ENCODE results near the gene ABHD3. TPM values are rescaled to one million over a fixed set of nuclear protein-coding genes. Genes with fewer than 3 reads are reported as not detected.
A peak's percentile ranks its signal among the peaks of the same experiment; 100 is the strongest.

The ABHD3 gene, protein sequence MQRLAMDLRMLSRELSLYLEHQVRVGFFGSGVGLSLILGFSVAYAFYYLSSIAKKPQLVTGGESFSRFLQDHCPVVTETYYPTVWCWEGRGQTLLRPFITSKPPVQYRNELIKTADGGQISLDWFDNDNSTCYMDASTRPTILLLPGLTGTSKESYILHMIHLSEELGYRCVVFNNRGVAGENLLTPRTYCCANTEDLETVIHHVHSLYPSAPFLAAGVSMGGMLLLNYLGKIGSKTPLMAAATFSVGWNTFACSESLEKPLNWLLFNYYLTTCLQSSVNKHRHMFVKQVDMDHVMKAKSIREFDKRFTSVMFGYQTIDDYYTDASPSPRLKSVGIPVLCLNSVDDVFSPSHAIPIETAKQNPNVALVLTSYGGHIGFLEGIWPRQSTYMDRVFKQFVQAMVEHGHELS
- polyA plus RNA-seq (2012; ENCODE audit: insufficient read depth, insufficient read length, low read depth) = 3.6 TPM

DNA sequence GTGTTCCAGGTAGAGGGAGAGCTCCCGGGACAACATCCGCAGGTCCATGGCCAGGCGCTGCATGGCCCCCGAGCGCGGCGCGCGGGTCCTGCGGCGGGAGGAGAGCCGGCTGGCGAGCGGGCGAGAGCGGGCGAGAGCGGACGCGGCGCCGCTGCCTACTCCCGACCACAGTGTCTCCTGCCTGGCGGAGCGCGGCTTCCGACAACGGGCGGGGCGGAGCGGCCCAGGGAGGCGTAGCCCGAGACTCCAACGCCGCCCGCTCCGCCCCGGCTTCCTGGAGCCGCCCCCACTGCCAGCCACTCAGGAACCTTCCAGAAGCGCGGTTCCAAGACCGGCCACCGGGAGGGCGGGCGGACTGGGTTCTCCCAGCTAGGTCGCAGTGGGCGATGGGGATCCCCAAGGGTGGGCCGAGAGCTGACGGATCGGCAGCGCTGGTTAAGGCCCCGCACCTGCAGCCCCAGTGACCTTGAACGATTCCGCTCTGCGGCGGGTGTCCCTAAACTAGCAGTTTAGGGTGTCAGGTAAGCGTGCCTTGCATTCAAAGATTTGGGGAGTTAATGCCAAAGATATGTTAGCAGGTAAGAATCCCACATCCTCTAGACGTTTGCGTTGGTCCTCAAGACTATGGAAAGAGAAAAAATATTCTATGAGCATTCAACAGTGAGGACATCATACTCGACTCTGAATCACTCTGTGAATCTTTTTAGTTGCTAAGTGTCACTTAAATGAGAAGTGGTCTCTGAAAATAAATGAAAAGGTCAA lies at the start of gene ABHD3:
TSS of gene ABHD3 (minus strand) at position 172 of the 762 bp plus-strand sequence. CDS start at position 63, 109 bp downstream.
- TF ChIP-seq, protein P1, sequence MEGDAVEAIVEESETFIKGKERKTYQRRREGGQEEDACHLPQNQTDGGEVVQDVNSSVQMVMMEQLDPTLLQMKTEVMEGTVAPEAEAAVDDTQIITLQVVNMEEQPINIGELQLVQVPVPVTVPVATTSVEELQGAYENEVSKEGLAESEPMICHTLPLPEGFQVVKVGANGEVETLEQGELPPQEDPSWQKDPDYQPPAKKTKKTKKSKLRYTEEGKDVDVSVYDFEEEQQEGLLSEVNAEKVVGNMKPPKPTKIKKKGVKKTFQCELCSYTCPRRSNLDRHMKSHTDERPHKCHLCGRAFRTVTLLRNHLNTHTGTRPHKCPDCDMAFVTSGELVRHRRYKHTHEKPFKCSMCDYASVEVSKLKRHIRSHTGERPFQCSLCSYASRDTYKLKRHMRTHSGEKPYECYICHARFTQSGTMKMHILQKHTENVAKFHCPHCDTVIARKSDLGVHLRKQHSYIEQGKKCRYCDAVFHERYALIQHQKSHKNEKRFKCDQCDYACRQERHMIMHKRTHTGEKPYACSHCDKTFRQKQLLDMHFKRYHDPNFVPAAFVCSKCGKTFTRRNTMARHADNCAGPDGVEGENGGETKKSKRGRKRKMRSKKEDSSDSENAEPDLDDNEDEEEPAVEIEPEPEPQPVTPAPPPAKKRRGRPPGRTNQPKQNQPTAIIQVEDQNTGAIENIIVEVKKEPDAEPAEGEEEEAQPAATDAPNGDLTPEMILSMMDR (IDR thresholded peaks at IDR 0.05; ENCODE audit: low read depth, low read length) = no peak
- Histone ChIP-seq H3K9me3 (no peaks in the 10 kb centered on the region), H3K27me3 (no peaks in the 10 kb centered on the region), H3K36me3 (no peaks in the 10 kb centered on the region), H3K4me1 (no peaks in the 10 kb centered on the region), H3K4me3 (ENCODE audit: low read depth, low read length) (peak within 1 kb of the TSS; percentile 75)
- DNase-seq = peak; percentile 85

DNA sequence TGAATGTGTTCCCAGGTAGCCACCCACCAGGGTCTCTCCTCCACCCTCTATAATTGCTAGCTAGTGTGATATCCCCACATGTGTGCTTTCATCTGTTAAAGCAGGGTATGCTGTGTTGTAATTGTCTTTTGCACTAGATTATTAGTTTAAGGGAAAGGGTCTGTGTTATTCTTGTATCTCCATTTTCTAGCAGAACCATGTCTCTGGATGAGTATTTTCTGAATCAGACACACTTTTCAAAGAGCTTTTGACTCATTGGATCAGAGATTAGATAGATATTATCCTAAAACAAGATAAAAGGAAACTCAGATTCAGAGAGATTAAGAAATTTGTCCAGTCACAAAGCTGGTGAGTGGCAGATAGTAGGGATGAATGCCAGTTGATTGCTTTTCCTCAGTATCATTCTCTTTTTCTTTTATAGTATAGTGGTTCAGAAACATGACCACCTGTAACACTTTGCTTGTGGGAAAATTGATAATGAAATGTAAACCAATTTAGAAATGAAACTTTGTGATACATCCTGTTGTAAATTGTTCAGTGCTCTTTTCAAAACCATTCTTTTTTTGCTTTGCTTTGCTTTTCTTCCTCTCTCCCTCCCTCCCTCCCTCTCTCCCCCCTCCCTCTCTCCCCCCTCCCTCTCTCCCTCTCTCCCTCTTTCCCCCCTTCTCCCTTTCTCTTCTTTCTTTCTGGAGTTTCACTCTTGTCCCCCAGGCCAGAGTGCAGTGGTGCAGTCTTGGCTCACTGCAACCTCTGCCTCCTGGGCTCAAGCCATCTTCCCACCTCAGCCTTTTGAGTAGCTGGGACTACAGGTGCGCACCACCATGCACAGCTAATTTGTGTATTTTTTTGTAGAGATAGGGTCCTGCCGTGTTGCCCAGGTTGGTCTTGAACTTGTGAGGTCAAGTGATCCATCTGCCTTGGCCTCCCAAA lies 43.5 kb upstream of the ABHD3 start:
- Histone ChIP-seq H3K36me3 (no peaks in the 10 kb centered on the region), H3K4me1 (peaks cover 2% of the 10 kb centered on the region), H3K9me3 (no peaks in the 10 kb centered on the region), H3K27me3 (no peaks in the 10 kb centered on the region), H3K4me3 (ENCODE audit: low read depth, low read length) (no peak overlapping the region)
- DNase-seq = no peak
- TF ChIP-seq, protein P1 (IDR thresholded peaks at IDR 0.05; ENCODE audit: low read depth, low read length) = no peak

DNA sequence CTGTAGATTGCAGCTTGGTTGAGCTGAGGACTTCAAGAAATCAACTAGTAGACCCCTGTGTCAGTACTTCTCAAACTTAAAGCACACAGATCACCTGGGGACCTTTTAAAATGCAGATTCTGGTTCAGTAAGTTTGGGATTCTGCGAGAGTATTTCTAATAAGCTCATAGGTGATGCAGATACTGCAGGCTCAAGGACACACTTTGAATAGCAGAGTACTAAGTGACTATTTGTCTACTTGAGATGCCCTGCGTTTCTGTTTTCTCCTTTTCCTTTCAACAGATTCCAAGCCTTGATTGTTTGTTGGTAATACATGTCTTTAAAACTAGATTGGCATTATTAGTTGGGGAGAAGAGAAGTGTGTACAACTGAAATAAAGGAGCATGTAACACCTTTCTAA lies 42.7 kb upstream of the ABHD3 start:
- no peaks in the 10 kb centered on the region for H3K9me3 ChIP-seq
- no peaks in the 10 kb centered on the region for H3K27me3 ChIP-seq
- no peak overlapping the region for H3K4me3 ChIP-seq (ENCODE audit: low read depth, low read length)
- TF ChIP-seq, protein P1 (IDR thresholded peaks at IDR 0.05; ENCODE audit: low read depth, low read length) = no peak
- no peak for DNase-seq
- H3K4me1 ChIP-seq = peaks cover 2% of the 10 kb centered on the region
- no peaks in the 10 kb centered on the region for H3K36me3 ChIP-seq

DNA sequence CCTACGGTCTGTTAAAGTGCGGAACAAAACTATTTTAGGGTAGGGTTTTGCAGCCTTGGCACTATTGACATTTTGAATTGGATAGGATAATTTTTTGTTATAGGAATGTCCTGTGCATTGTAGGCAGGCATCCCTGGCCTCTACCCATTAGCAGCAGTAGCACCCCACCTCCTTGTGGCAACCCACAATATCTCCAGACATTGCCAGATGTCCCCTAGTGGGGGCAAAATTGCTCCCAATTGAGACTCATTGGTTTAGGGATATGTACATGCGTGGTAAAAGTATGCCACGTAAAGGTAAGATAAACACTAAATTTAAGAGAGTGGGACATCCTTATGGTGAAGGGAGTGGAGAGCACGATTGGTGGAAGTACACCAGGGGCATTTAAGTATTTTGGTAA lies 40.7 kb upstream of the ABHD3 start:
- Histone ChIP-seq H3K36me3 (no peaks in the 10 kb centered on the region), H3K9me3 (no peaks in the 10 kb centered on the region), H3K4me3 (ENCODE audit: low read depth, low read length) (no peak overlapping the region), H3K27me3 (no peaks in the 10 kb centered on the region), H3K4me1 (no peaks in the 10 kb centered on the region; the same call in 1 of the 2 replicates)
- no peak for DNase-seq
- TF ChIP-seq, protein P1 (IDR thresholded peaks at IDR 0.05; ENCODE audit: low read depth, low read length) = no peak

DNA sequence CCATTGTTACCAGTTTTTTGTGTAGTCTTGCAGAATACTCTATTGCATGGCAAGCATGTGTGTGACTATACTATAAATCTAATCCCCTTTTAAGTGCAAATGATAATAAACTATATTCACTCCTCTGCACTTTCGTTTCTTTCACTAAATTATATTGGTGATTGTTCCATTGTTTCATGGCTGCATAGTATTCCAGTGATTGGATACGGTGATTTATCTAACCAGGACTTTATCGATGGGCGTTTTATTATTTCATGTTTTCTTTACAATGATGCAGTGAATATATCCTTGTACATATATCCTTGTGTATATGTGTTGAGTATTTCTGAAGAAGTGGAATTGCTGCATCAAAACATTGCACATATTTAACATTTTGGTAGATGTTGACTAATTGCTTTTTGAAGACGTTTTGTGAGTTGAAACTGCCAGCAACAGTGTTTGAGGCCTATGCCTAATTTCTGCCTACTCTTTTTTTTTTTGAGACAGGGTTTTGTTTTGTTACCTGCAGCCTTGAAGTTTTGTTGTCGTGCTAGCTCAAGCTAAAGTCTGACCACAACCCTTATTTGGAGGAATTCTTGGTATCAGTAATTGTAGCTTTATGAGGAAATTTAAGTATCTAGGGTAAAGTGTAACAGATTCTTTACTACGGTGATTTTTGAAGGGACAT lies 38.7 kb upstream of the ABHD3 start:
- Histone ChIP-seq H3K4me3 (ENCODE audit: low read depth, low read length) (no peak overlapping the region), H3K36me3 (no peaks in the 10 kb centered on the region), H3K27me3 (no peaks in the 10 kb centered on the region), H3K9me3 (no peaks in the 10 kb centered on the region), H3K4me1 (no peaks in the 10 kb centered on the region; the same call in 1 of the 2 replicates)
- DNase-seq = no peak
- TF ChIP-seq, protein P1 (IDR thresholded peaks at IDR 0.05; ENCODE audit: low read depth, low read length) = no peak
